HG03139 (cell line): Measurements from ENCODE around the gene USP5.
"Not testable (repeated sequence)": the region's sequence is repeated elsewhere in the genome, so short reads cannot be mapped to it uniquely, and the experiment has no call there.

Experiments used
- ATAC-seq: cut with Tn5 transposase; IDR thresholded peaks from one replicate; pipeline ENCODE4 v1.9.1; 2021; ENCODE audit not compliant: unreplicated experiment

Gene USP5

GRCh38 chr12:6865307-6865706 is 13.4 kb downstream of the USP5 start:
- ATAC-seq: not testable (repeated sequence)

GRCh38 chr12:6866163-6866919 is 14.4 kb downstream of the USP5 start:
- ATAC-seq: no peak

GRCh38 chr12:6866920-6867412 is 15.0 kb downstream of the USP5 start:
- no peak for ATAC-seq

GRCh38 chr12:6867413-6868210 is 15.7 kb downstream of the USP5 start, which contains the start of gene TPI1:
TSS of gene TPI1 (plus strand) at chr12:6867531. CDS start at chr12:6867567, 36 bp downstream.
- peak; percentile 47 for ATAC-seq

GRCh38 chr12:6868211-6869048 is 16.5 kb downstream of the USP5 start:
- ATAC-seq: no peak

- no peak for ATAC-seq
Measured at GRCh38 chr12:6869049-6870021, 17.4 kb downstream of the USP5 start.

- ATAC-seq: not testable (repeated sequence)
Measured at GRCh38 chr12:6870304-6870703, 18.4 kb downstream of the USP5 start.

- no peak for ATAC-seq
Measured at GRCh38 chr12:6871052-6871957, 19.4 kb downstream of the USP5 start.

GRCh38 chr12:6872073-6873048 is 20.4 kb downstream of the USP5 start:
- ATAC-seq: no peak

- peak; percentile 75 for ATAC-seq
Measured at GRCh38 chr12:6873094-6874014, 21.4 kb downstream of the USP5 start, which contains the start of gene SPSB2. TSS of gene SPSB2 (minus strand) at chr12:6873303. CDS start at chr12:6872901, 402 bp downstream.

- not testable (repeated sequence) for ATAC-seq
Measured at GRCh38 chr12:6874015-6874368, 22.0 kb downstream of the USP5 start.

GRCh38 chr12:6879824-6880223 is 27.9 kb downstream of the USP5 start:
- not testable (repeated sequence) for ATAC-seq

GRCh38 chr12:6883252-6883651 is 31.3 kb downstream of the USP5 start:
- no peak for ATAC-seq

GRCh38 chr12:6883683-6884082 is 31.7 kb downstream of the USP5 start:
- no peak for ATAC-seq

- no peak for ATAC-seq
Measured at GRCh38 chr12:6884539-6884938, 32.6 kb downstream of the USP5 start.

- not testable (repeated sequence) for ATAC-seq
Measured at GRCh38 chr12:6886206-6886999, 34.5 kb downstream of the USP5 start.
